GM12873 (cell line): ENCODE measurements around the gene MST1.

Experiments used
- CTCF ChIP-seq: IDR thresholded peaks from 2 replicates; pipeline ENCODE4 v1.5.1; 2012; ENCODE audit warnings: low read depth, mild to moderate bottlenecking, moderate library complexity, low read length, control low read depth; ENCODE audit not compliant: insufficient read depth; ENCODE audit errors: missing control alignments

MST1 gene

GRCh38 chr3:49712631-49713317, 23.5 kb upstream of the MST1 start:
- no peak for TF ChIP-seq CTCF

GRCh38 chr3:49712166-49712565, 22.9 kb upstream of the MST1 start:
- no peak for TF ChIP-seq CTCF

- TF ChIP-seq CTCF: no peak
These were observed 22.2 kb upstream of the MST1 start for GRCh38 chr3:49711489-49711888.

- no peak for TF ChIP-seq CTCF
These were observed 20.6 kb upstream of the MST1 start for GRCh38 chr3:49709852-49710251.

GRCh38 chr3:49707113-49707480, 17.8 kb upstream of the MST1 start:
- TF ChIP-seq CTCF: no peak

- TF ChIP-seq CTCF: no peak
These were observed 17.3 kb upstream of the MST1 start for GRCh38 chr3:49706456-49707112.

GRCh38 chr3:49705390-49705960, 16.2 kb upstream of the MST1 start:
- TF ChIP-seq CTCF: no peak
